ENCODE results near the gene ABCG1.
A peak's percentile ranks its signal among the peaks of the same experiment; 100 is the strongest.

Gene ABCG1

DNA sequence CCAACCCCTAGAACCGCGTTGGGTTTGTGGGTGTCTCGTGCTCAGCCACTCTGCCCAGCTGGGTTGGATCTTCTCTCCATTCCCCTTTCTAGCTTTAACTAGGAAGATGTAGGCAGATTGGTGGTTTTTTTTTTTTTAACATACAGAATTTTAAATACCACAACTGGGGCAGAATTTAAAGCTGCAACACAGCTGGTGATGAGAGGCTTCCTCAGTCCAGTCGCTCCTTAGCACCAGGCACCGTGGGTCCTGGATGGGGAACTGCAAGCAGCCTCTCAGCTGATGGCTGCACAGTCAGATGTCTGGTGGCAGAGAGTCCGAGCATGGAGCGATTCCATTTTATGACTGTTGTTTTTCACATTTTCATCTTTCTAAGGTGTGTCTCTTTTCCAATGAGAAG, 77.6 kb downstream of the ABCG1 start:
- DNase-seq, result no peak

DNA sequence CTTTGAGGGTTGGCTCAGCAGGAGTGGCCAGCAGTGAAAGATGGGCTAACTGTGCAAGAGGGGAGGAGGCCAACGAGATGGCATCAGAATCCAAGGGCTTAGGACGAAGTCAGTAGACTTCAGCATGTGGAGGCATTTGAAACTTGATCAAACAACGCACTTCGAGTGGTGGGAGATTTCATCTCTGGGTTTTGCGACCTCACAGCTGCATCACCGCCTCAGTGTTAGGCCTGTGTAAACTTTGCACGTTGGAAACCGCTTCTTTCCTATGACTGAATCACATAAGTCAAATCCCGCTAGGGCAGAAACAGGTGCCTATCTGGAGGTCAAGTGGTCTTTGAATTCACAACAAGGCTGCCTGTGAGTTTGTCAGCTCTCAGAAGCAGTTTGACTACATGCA, 78.4 kb downstream of the ABCG1 start:
- no peak for DNase-seq

DNA sequence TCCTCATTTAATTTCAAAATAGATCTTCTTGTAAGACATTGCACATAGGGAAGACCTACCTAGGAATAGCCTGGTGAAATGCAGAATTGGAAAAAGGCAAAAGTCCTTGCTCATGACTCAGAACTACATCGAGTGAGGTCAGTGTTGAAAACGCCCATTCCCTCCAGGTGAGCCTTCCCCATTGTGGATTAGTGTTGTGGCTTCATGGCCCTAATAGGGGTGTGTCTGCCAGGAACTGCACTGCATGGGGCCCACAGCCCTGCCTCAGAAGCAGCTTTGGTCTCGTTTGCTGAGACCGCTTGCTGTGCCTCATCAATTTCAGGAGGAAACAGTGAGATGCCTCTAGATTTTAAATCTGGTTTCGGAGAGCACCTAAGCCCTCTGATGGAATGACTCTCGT, 79.3 kb downstream of the ABCG1 start:
- no peak for DNase-seq

DNA sequence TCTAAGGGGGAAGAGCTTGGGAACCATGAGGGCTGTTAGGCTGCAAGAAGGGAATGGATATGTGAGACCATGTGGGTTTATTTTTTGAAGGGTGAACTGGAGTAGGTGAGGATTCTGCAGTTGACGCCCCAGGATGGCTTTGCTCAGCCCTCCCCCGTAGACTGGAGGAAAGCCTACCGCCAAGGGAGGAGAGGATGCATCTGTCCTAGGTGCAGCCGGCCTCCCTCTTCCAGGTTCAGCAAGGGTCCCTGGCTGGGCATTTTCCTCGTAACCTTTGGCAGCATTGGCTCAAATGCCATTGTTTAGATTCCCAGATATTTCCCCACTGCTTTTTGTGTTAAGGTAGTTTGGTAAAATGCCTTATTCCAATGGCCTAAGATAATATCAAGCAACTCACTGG, 79.7 kb downstream of the ABCG1 start:
- DNase-seq, result no peak

DNA sequence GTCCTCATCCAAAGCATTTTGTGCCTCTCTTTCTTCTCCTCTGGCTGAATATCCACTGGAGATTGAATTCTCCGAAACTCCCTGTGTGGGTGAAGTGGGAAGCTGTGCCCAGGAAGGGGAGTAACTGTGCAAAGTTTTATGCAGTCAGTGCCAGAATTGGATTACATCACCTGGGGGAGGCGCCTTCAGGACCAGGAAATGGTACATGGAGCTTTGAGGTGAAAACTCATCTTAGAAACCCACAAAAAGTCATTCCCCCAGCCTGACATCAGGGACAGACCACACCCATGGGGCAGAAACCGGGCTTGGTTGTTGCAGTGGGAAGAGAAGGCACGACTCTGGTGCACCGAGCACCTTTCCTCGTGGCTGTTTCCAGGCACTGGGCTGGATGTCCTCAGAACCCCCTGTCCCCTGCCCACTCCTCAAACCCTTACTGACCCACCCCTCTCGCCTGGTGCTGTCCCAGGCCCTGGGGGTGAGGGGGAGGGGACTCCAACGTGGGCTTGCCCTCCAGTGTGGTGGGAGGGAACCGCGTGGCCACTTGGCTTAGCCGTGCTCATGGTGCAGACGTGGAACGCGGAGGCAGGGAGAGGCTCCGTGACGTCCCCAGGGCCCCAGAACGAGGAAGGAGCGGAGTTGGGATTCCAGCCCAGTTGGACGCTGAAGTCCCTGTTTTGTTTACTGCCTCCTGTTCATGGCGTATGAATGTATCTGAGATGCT, 80.5 kb downstream of the ABCG1 start:
- peak; percentile 51 for DNase-seq

DNA sequence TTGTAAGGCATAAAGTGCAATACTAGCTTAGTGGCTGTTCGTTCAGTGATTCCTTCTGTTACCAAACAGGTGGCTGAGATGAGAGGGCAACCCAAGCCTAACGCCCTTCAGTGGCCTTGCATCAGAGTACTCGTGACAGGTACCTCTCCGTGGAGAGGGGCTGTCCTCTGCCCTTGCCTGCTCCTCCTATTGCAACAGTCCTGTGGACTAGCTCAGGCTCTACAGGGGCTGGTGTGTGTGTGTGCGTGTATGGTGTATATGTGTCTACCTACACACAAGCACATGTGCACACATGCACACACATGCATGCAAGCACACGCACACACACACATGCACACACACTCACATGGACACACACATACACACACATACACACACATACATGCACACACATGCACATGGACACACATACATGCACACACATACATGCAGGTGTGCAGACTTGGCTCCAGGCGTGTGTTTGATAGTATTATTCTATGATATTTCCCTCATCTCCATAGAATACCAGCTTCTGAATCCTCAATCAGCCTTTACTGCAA, 81.2 kb downstream of the ABCG1 start:
- DNase-seq, result no peak

DNA sequence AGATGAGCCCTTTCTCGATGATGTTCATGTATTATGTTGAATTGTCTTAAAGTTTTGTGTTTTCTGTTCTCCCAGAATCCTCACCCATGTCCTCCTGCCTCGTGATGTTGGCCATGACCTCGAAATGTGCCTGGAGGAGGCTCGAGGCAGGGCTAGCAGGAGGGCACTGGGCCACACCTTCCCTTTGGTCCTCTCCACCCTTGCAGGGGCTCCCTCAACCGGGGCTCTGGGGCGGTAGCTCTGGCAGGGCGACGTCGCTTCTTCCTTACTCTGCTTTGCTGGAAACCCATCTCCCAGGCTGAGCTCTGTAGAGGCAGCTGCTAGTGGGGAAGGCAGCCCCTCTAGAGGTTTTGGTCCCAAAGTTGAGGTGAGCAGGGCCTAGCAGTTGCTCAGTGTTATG, 82.0 kb downstream of the ABCG1 start:
- DNase-seq, result no peak

DNA sequence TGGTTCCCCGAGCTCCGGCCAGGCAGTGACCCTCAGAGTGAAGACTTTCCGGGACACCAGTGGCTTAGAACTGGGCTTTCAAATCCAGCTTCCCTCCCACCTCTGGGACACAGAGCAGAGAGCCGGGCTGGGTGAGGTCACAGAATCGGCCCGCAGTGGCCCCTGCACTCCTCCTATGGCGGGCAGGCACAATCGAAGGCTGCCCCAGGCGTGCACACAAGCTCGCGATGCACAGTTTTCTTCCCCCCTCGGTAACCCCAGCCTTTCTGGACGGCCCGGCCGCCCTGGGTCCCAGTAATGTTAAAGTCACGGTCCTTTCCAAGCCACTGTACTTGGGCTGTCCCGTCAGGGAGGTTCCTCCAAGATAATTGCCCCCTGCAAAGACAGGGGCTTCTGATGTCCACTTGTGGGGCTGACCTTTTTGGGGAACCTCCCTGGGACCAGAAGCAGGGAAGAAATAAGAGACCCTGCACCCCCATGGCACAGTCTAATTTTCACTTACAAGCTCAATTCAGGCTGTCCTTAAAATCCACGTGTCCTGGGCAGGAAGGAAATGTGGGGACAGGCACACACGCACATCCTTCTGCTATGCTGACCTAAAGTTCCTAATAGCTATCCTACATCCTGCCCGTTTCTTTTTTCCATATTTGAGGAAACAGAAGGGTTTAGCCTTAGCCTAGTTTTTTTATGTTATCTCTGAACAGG, 82.6 kb downstream of the ABCG1 start:
- no peak for DNase-seq

DNA sequence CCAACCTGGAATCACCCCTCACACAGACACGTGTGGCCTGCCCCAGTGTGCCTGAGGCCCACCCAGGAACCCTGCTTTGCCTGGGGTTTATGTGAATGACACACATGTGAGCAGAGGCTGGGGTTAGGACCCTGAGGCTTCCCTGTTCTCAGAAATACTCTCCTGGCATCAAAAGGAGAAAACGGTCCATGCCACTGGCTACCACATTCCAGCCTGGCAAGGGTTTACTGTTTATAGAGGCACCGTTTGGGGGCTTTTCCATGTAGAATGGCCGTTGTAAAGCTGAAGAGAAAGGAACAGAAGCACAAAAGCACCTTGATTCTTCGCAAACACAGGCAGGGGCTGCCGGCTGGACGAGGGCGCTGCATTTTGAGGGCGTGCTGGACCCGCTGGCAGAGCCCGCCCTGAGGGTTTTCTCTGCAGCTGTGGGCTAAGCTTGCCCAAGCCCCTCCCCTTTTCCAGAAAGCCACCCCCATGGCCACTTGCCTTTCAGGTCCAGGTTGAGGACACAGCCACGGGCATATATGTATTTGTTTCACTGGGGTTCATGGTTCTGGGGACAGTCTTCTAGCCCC, 83.2 kb downstream of the ABCG1 start:
- DNase-seq, result no peak

DNA sequence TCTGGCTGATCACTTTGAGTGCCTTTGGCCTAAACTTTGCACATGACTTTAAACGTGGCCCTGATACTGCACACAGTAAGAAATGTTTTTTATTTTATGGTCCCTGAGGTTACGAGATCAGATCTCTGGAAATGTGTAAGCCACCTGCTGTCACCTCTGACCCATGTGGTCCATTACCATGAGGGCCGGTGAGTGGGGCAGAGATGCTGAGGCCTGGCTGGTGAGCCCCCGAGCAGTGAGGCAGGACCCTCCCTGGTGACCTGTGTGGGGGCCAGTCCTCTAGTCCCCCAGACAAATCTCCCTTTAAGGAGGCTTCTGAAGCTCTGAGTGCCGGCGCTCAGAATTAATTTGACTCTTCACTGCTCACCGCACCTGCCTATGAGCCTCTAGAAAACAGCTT, 83.9 kb downstream of the ABCG1 start:
- no peak for DNase-seq

DNA sequence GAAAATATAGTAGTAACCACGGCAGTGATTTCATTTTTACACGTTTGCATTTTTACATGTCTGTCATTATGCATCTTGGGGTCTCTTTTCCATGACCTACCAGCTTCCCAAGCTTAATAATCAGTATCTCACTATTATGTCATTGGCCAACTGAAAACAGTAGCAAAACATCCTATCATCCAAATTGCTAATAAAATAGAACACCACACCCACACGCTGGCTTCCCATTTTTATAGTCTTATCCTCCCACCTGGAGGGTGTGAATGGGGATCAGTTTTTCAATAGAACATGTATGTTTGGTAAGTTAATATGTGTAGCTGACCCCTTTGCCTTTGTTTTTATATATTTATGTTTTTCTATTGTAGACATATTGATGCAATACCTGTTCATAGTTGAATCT, 84.5 kb downstream of the ABCG1 start:
- DNase-seq, result no peak

DNA sequence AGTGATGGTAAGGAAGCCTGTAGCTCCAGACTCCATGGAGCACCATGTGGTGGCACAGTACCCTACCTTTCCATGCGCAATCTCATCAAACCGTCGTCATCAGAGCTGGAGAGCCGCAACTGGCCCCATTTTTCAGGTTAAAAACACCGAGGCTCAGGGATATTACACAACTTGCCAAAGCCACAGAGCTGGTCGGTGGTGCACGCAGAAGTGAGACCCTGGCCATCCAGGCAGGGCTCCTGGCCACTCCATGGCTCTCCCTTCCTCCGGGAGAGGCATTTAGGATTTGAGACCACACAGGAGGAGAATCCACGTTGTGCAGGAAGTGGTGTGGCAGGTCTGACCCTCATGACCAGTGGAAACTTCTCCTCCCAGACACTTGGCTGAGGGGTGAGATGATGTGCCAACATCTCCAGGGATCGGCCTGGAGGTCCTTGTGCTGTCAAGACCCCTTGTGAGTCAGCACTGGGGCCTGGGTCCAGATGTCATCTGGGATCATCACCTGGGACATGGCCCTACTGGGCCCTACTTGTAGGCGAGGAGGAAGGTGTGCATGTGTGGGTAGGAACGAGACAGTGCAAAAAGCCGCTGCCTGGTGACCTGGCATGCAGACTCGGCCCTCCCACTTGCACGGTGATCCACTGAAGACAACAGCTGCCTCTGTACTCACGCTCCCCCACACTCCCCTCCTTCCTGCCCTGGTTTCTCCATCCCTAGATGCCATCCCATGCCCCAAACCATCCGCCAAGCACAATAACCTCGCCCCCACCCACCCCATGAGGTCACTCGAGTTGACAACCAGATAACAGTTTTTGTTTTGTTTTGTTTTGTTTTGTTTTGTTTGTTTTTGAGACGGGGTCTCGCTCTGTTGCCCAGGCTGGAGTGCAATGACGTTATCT, 85.9 kb downstream of the ABCG1 start:
- no peak for DNase-seq

DNA sequence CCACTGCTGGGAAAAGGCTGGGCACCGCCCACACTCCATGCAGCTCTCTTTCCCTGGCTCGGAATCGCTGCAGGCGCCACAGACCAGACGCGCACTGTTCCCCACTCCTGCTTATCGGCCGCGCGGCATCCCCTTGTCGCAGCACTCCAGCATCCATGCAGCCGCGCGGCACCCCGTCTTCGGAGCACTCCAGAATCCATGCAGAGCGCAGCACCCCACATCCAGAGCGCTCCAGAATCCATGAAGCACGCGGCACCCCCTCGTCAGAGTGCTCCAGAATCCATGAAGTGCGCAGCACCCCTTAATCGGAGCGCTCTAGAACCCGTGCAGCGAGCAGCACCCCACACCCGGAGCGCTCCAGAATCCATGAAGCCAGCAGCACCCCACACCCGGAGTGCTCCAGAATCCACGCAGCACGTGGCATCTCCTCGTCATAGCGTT, 86.8 kb downstream of the ABCG1 start:
- no peak for DNase-seq

DNA sequence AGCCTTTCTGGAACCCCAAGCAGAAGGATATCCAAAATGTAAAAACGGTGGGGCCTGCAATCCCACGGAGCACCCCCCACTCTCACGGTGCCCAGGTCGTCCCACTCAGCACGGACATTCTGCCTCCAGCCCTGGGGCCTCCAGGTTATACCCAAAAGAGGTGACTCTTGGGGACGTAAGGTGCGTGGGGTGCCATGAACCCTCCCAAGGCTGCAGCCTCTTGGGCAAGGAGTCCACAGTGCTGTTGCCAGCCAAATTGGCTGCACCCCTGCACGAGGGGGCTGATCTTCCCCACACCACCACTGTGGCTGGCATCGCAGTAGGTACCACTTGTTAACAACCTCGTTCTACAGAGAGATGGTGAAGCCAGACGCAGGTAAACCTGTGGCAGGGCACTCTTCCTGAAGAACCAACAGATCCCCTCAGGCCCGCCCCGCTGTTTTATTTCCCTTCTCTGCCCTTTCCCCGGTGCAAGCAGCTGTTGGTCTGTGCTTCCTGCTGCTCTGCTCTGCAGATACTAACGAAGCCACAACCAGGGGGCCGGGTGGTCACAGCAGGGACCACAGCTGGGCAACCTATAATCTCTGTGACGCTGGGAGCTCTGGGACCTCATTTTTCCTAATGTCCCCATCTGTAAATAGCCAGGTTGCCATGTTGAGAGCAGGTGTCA, 87.6 kb downstream of the ABCG1 start:
- DNase-seq, result no peak

DNA sequence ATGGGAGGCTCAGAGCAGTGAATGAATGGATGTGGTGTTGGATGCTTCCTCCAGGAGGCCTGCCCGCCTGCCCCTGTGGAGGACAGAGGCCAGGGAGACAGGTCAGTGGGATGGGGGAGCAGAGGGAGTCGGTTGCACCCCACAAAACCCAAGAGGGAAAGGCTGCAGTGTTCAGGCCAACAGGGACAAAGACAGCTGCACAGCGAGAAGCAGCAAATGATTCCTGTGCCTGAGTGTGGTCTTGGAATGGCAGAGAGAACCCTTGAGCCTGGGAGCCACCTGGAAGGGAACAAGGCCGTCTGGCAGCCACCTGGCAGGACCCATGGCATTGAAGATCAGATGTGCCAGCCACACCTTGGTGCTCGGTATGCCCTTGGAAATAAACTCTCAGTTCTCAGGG, 88.2 kb downstream of the ABCG1 start:
- DNase-seq, result no peak

DNA sequence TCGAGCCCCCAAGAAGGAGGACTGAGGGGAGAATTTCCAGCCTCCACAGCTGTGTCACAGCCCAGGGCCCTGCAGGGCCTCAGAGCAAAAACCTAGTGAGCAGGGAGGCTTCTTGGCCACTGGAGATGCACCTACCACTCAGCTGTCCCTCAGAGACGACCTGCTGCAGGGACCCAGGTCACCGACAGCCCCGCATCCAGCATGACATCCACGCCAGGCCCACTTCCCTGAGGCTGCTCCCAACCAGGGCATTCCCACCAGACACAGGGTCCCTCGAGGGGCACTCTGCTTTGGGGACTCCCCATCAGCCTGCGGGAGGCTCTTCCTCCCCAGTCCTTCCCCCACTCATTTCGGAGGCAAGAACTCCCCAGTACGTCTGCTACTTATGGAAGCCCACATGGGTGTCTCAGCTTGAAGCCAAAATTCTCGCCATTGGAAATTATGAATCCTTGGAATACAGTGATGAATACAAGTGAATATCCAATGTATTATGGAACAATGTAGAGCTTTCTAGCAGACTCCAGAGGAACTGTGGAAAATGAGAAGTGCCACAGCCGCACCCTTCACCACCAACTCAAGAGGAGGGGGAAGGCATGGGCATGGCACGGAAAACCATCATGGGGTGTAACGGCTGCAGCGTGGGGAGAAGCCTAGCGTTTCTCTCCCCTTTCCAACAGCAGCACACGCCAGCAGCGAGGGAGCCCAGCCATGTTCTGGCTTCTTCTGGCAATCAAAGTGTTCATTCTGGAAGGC, 89.4 kb downstream of the ABCG1 start:
- no peak for DNase-seq

DNA sequence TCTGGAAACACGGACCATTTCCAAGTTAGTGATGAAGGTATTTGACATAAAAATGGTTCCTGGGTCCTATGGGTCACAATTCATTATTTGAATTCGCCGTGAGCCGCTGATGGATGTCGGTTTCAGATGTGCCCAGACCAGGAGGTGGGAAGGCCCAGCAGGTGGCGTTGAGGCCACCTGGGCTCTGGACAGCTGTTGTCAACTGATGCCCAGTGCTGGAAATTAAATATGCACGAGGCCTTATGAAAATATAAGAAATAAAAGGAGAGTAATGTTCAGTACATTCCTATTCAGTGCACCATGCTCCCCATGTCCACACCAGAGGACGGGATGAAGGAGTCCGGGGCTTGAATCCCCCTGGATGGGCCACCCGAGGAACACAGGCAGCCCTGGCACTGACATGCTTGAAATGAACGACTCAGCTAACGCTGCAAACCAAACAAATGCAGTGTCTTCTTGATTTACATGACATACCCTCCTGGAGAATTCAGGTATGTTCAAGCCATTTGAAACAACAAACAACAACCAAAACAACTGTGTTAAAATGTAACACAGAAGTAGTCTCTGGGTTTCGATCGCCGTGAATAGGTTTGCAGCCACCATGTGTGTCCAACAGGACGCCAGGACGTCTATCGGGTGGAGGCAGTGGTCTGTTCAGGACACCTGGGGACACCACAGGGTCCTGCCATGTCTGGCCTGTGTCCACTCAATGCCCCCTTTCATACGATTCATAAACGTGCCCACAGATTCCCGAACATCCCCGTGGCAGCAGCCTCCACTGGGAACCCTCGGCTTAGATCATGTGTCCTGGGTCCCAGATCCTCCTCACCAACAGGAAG, 90.2 kb downstream of the ABCG1 start:
- DNase-seq, result no peak

DNA sequence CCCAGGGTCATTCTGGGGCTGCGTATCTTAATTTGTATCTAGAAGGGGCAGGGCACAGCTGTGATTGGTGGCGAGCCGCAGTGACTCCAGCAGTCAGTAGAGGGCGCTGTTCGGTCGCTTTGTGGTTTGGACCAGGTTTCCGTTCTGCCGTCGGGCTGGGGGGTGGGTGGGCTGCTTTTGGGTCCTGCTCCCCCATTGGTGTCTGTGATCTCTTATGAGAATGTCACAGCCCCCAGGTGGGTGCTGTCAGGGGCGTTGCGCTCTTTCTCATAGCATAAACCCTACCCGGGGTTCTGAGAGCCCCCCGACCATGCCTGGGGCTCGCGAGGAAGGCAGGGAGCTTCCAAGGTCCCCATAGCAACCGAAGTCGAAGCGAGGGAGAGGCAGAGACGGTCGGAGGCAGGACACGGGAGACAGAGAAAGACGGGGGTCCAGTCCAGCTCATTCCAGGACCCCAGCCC, 90.8 kb downstream of the ABCG1 start:
- peak; percentile 68 for DNase-seq

DNA sequence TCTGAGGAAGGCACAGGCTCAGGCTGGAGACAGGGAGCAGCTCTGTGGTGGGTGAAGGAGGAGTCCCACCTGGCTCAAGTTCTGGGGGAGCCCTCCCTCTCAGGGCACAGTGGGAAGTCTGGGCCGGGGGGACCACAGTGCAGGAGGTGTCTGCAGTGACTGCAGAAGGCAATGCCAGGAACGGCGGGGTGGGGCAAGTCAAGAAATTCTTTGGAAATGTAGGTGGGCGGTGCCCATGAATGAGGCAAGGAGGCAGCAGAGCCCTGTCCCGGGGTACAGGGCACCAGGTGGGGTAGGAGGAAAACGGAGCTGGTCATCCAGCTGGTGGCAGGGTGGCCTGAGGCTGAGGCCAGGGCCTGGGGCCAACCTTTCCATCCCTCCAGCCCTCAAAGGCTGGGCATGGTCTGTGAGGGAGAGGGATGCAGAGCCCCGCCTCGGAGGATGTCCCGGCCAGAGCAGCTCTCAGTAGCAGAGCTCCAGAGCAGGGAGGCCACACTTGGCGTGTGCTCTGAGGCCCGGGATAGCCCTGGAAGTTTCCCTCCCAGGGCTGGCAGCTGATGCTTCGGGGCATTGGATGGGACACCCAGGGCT, 91.6 kb downstream of the ABCG1 start:
- DNase-seq, result no peak

DNA sequence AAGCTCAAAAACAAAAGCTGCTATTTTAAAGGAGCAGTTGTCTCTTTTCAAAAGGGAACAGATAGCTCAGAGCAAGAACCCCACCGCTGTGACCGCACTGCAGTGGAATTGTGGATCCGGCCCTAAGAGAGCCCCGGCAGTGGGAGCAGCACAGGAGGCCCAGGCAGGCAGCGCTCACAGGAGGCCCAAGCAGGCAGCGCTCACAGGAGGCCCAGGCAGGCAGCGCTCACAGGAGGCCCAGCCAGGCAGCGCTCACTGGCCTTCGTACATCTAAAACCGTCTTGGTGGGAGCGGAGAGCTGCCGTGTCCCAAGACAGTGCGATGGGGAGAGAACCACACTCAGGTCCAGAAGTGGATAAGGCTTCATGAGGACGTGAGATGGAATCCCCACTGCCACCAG, 92.2 kb downstream of the ABCG1 start:
- no peak for DNase-seq
